ENCODE measurements around the gene NCKAP5.
"Not testable (repeated sequence)": the region's sequence is repeated elsewhere in the genome, so short reads cannot be mapped to it uniquely, and the experiment has no call there.

Gene NCKAP5

GRCh38 chr2:133521146-133521745 lies 47.0 kb downstream of the NCKAP5 start:
- no peak for DNase-seq

GRCh38 chr2:133519677-133520076 lies 48.6 kb downstream of the NCKAP5 start:
- DNase-seq: not testable (repeated sequence)

GRCh38 chr2:133518700-133519344 lies 49.4 kb downstream of the NCKAP5 start:
- DNase-seq: no peak

GRCh38 chr2:133517876-133518275 lies 50.4 kb downstream of the NCKAP5 start:
- no peak for DNase-seq

- DNase-seq: no peak
These were observed 51.7 kb downstream of the NCKAP5 start for GRCh38 chr2:133516405-133517026.

DNA sequence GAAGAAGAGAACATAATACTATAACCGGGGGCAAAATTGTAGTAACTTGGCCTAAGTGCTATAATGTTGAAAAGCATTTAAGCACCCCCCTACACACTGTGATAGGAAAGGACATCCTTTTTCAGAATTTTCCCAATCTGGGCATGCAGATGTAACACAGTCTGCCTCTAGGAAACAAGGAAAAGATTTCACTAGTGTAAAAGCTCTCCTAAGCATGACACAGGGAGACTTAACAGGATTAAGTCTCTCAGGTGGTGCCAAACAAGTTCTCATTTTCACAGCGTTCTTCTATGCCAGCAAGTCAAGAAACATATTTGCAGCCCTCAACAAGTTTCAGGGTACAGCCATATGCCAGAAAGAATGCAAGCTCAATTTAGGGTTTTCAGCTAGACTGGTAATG lies 53.0 kb downstream of the NCKAP5 start:
- no peak for DNase-seq

DNA sequence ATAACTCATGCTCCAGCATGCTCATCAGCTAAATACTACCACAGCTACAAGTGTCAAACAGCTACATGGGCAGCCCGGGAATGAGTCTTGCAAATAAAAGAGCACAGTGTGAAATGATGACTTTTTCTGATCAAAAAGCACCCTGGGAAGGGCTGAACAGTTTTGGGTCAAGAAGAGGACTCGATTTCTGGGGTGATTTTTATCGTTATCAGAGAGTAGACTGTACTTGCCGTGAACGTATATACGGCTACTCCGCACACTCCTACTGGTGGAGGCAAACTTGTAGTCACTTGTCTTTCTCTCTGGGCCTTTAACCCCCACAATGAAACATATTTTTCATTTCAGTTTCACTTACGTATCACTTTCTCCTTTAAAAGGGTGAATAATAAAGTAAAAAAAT lies 54.4 kb downstream of the NCKAP5 start:
- no peak for DNase-seq

GRCh38 chr2:133512121-133512520 lies 56.1 kb downstream of the NCKAP5 start:
- DNase-seq: no peak

GRCh38 chr2:133511679-133512078 lies 56.6 kb downstream of the NCKAP5 start:
- DNase-seq: no peak

DNA sequence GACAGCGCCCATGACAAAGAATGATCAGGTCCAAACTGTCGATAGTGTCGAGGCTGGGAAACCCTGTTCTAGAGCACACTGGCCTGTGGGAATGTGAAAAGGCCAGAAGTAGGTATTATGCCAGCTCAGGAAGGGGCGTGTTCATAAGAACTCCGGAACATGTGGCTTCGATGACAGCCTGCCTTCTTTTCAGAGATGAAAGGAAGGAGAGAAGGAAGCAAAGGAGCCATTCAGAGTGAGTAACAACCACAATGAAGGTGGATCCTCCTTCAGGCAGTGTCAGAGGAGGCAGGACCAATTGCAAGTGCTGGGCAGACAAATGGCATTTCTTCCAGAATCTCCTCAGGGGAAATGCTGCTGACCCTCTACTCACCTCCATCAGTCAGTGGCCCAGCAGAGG lies 58.5 kb downstream of the NCKAP5 start:
- DNase-seq: no peak

- DNase-seq: no peak
These were observed 59.6 kb downstream of the NCKAP5 start for GRCh38 chr2:133508546-133509165.

DNA sequence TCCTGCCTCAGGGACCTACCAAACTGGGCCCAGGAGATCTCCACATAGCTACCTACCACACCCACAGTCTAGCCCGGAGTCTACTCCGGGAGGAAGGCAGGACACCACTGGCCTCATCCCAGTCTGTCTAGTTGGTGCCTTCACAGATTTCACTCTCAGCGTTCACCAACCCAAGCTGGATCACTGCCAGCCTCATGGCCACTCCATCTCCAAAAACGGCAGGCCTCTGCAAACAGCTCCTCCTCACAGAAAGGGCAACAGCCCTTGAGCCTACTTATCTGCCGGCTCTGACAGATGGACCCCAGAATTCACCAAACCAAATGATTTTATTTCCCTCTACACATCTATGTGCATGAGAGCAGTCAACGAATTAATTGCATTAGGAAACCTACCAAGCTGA lies 61.3 kb downstream of the NCKAP5 start:
- no peak for DNase-seq

- no peak for DNase-seq
These were observed 63.4 kb downstream of the NCKAP5 start for GRCh38 chr2:133504566-133505505.

DNA sequence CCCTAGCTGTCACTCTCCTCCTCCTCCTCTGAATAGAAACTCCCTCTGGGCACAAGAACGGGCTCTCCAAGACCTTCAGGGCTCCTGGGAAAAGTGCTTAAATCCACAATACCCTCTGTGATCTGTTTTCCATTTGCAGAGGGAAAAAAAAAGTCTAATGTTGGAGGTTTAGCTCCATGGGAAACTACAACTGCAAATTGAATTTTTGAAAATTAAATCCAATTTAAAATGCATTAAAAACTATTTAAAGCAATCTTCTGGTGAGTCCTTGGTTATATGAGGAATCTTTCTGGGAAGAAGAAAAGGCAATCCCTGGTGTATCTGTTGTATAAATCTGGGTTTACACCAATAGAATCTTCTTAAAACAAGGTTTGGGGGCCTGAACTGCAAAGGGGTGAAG lies 64.3 kb downstream of the NCKAP5 start:
- DNase-seq: no peak

- DNase-seq: no peak
These were observed 64.9 kb downstream of the NCKAP5 start for GRCh38 chr2:133503323-133503722.

DNA sequence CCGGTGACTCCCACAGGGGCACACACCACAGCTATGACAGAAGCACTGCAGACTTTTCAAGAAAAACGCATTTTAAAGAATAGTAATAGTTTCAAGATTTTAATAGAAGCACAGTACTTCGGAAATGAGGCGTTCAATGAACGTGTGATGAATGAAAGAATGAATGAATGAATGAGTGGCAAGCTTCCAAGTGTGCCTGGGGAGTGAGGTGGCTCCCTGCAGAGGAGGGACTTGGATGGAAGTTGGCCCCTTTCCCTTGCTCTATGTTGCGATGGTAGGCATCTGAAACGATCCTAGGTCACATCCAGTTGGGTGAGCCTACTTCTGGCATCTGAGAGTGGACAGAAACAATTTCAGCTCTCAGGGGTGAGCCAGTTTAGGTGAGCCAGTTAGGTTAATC lies 65.6 kb downstream of the NCKAP5 start:
- DNase-seq: no peak

DNA sequence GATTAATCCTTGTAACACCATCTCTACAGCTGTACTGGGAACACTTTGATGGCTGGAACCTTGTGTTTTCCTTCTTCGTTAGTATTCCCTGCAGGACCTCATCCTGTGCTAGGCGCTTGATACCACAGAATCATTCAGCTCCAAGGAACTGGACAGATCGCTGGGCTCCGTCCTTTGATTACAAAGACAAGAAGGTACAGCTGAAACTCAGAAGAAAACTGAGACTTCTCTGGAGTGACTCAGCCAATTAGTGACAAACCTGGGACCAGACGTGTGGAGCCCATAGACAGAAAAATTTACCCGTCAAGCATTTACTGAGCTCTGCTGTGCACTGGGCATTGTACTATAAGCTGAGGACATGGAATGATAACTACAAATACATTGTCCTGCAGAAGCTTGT lies 67.3 kb downstream of the NCKAP5 start:
- no peak for DNase-seq

DNA sequence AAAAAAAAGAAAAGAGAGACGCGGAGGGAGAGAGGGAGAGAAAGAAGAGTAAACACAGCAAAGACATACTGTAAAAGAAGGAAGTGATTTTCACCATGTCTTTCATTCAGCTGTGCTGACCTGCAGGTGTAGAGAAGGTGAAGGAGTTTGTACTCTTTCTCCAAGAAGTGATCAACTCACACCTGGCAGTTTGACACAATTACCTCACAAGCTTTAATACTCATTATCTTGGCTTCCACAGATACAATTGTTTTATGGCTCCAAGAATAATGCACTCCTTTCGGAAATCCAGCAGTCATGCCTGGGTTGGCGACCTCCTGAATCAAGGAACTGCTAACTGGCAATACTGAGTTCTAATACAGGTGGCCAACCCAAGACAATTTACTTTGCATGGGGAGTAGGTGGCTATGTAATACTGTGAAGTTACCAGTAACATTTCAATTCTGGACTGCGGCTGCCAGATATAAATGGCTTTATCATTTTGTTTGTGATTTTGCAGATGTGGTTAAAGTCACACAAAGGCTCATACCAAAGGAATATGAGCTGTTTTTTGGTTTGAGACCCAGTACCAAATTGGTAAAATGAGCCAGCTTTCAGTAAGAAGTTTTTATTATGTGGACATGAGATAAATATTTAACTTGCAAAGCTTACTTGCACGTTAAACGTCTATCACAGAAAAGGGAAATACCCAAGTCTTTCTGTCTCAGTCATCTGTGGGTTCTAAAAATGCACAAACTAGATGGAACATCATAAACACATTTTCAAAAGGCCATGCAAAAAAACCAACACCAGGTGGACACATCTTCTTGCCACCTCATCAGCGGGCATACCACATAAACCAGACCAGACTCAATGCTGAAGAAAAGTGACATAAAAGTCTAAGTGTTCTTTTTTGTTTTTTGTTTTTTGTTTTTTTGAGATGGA lies 69.3 kb downstream of the NCKAP5 start:
- no peak for DNase-seq

DNA sequence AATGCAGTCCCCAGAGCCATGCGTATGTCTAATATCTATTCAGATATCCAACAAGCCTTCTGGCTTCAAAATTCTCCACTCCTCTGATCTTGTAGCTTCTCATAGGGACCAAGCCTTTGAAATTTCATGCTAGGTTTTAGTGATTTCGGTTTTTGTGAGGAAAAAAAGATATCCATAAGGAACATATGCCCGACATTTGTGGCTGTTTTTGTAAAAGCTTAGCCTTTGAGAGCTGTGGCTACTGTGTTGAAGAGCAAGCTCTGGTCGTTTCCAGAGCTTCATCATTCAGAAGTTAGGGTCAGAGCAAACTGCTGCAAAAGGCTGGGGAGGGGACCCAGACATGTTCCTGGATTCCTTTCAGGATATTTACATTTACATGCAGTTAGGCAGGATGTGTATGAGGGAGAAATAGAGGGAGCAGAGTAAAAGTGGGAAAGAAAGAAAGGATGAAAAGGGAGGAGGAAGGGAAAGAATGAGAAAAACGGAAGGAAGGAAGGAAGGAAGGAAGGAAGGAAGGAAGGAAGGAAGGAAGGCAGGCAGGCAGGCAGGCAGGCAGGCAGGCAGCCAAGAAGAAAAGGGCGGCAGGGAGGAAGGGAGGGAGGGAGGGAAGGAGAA lies 70.2 kb downstream of the NCKAP5 start:
- DNase-seq: no peak

GRCh38 chr2:133497270-133497893 lies 70.9 kb downstream of the NCKAP5 start:
- DNase-seq: no peak
